MM.1S (cell line): ENCODE results near the gene C4A.

ENCODE experiments used
- DNase-seq: peaks from one replicate; pipeline ENCODE4 v3.0.0-alpha.2; 2015
- H2AFZ ChIP-seq: fragments of 300-600 bp; sonication (generic); 2 replicates; pipeline ENCODE4 v1.6.0; 2016; ENCODE audit warnings: antibody characterized with exemption, low read length
- H3F3A ChIP-seq: fragments of 300-600 bp; sonication (generic); 2 replicates; pipeline ENCODE4 v1.6.1; 2016; ENCODE audit warnings: mild to moderate bottlenecking, antibody characterized with exemption, low read length, moderate library complexity, mixed read lengths; ENCODE audit not compliant: insufficient read depth
- H3K27ac ChIP-seq: fragments of 300-600 bp; sonication (generic); 2 replicates; pipeline ENCODE4 v1.5.1; 2016; ENCODE audit warnings: mild to moderate bottlenecking, low read length
- H3K27me3 ChIP-seq: fragments of 300-600 bp; sonication (generic); replicated peaks from 2 replicates; pipeline ENCODE4 v1.6.0; 2016; ENCODE audit warnings: low read length; ENCODE audit not compliant: insufficient read depth
- H3K36me3 ChIP-seq: fragments of 300-600 bp; sonication (generic); replicated peaks from 2 replicates; pipeline ENCODE4 v1.6.1; 2016; ENCODE audit warnings: mild to moderate bottlenecking, low read length, mixed read lengths; ENCODE audit not compliant: insufficient read depth
- H3K4me1 ChIP-seq: fragments of 300-600 bp; sonication (generic); 2 replicates; pipeline ENCODE4 v1.6.1; 2016; ENCODE audit warnings: low read length, mixed read lengths
- H3K4me2 ChIP-seq: fragments of 300-600 bp; sonication (generic); 2 replicates; pipeline ENCODE4 v1.6.0; 2016; ENCODE audit warnings: low read depth, low read length
- H3K4me3 ChIP-seq: fragments of 300-600 bp; sonication (generic); 2 replicates; pipeline ENCODE4 v1.5.1; 2016; ENCODE audit warnings: low read length, mixed read lengths
- H3K79me2 ChIP-seq: fragments of 300-600 bp; sonication (generic); 2 replicates; pipeline ENCODE4 v1.6.1; 2016; ENCODE audit warnings: mixed run types, low read length, mixed read lengths
- H3K9ac ChIP-seq: fragments of 300-600 bp; sonication (generic); 2 replicates; pipeline ENCODE4 v1.6.1; 2016; ENCODE audit warnings: low read length, mixed read lengths
- H3K9me2 ChIP-seq: fragments of 300-600 bp; sonication (generic); replicated peaks from 2 replicates; pipeline ENCODE4 v1.6.1; 2016; ENCODE audit warnings: mild to moderate bottlenecking, low read length, mixed read lengths; ENCODE audit not compliant: insufficient read depth
- H3K9me3 ChIP-seq: fragments of 300-600 bp; sonication (generic); replicated peaks from 2 replicates; pipeline ENCODE4 v1.6.1; 2016; ENCODE audit warnings: mild to moderate bottlenecking, low read length, mixed read lengths; ENCODE audit not compliant: insufficient read depth
- H4K20me1 ChIP-seq: fragments of 300-600 bp; sonication (generic); 2 replicates; pipeline ENCODE4 v1.6.1; 2016; ENCODE audit warnings: mild to moderate bottlenecking, low read length, moderate library complexity, mixed read lengths; ENCODE audit not compliant: insufficient read depth
- EZH2 ChIP-seq: fragments of 300-600 bp; sonication (generic); optimal IDR thresholded peaks from 2 replicates; pipeline ENCODE3; 2017; ENCODE audit warnings: low read depth, mild to moderate bottlenecking, antibody characterized with exemption, low read length, mixed read lengths
- EZH2phosphoT487 ChIP-seq: fragments of 300-600 bp; sonication (generic); IDR thresholded peaks from 2 replicates; pipeline ENCODE4 v1.6.1; 2018; ENCODE audit warnings: antibody characterized with exemption, low read length
- TF ChIP-seq, protein P1 (sequence below): fragments of 300-600 bp; sonication (generic); IDR thresholded peaks from 2 replicates; pipeline ENCODE4 v1.5.1; 2016; ENCODE audit warnings: antibody characterized with exemption, low read length, mixed read lengths

The C4A gene

DNA sequence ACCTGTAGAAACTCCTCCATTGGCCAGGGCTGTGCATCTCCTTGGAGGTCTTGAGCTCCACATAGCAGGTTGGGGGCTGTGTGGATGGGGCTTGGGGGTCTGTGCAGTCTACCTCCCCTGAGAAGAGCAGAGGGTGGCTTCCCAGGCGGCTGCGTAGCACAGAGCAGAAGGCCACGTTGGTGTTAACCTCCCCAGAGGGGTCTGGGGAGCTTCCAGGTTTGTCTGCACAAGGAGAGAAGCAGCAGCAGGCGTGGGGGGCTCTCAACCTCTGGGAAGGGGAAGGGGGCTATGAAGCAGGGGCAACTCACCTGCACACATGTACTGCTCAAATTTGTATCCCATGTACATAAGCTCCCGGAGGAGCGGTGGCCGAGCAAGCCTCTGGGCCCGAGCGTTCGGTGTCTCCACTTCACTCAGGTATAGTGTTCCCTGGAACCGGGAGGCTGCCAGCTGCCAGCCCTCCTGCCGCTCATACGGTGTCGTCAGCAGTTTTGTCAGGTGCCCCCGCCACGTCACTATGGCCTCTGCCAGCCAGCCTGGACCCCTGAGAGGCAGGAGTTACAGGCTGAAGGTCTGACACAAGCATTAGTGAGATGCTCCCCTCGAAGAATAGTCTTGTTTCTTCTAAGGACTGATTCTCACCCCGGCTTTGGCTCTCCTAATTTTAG, 11.1 kb upstream of the C4A start:
- Histone ChIP-seq H3K4me2 (peak overlapping the region; percentile 98), H2AFZ (no peak overlapping the region), H3K4me1 (peaks cover 6% of the 10 kb centered on the region; the same call in 1 of the 2 replicates), H4K20me1 (no peaks in the 10 kb centered on the region), H3K27ac (peak overlapping the region; percentile 89; the same call in 1 of the 2 replicates), H3K36me3 (no peaks in the 10 kb centered on the region), H3K9me2 (no peaks in the 10 kb centered on the region), H3K79me2 (peaks cover 25% of the 10 kb centered on the region), H3K9me3 (no peaks in the 10 kb centered on the region), H3K27me3 (no peaks in the 10 kb centered on the region), H3K4me3 (peak overlapping the region; percentile 88), H3K9ac (peak overlapping the region; percentile 94; the same call in 1 of the 2 replicates), H3F3A (peaks cover 11% of the 10 kb centered on the region)
- no peak for DNase-seq
- no peak for TF ChIP-seq EZH2phosphoT487
- TF ChIP-seq, protein P1, sequence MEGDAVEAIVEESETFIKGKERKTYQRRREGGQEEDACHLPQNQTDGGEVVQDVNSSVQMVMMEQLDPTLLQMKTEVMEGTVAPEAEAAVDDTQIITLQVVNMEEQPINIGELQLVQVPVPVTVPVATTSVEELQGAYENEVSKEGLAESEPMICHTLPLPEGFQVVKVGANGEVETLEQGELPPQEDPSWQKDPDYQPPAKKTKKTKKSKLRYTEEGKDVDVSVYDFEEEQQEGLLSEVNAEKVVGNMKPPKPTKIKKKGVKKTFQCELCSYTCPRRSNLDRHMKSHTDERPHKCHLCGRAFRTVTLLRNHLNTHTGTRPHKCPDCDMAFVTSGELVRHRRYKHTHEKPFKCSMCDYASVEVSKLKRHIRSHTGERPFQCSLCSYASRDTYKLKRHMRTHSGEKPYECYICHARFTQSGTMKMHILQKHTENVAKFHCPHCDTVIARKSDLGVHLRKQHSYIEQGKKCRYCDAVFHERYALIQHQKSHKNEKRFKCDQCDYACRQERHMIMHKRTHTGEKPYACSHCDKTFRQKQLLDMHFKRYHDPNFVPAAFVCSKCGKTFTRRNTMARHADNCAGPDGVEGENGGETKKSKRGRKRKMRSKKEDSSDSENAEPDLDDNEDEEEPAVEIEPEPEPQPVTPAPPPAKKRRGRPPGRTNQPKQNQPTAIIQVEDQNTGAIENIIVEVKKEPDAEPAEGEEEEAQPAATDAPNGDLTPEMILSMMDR: no peak
- no peak for TF ChIP-seq EZH2

DNA sequence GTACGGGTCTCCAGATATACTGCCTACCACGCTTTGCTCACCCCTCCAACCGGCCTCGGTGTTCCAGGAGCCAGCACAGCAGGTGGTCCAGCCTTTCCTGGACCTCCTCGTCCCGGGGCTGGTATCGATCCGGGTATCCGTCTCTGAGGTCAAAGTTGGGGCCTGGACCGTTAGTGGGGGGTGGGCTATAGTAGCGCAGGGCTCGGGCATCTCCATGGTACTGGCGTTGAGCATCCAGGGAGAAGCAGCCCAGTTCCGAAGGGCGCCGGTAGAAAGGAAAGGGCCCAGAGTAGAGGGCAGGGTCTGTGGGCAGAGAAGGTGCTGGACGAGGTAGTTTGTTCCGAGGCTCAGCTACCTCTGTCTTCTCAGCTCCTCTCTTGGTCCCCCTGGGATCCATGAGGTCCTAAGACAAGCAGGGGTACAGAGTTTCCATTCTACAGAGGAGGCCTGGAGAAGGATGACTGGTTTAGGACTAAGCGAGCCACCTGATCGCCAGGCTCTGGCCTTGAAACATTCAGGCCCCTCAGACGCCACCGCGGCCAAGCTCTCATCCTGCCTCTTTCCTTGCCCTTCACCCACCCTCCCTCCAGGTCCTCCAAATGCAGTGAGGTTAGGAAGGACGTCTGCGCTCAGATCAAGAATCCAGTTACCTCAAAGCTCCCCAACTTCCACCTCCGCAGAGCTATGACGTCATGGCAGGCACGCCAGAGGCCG, 10.4 kb upstream of the C4A start:
- Histone ChIP-seq H3K4me3 (peak overlapping the region; percentile 88), H3K4me1 (peaks cover 6% of the 10 kb centered on the region; the same call in 1 of the 2 replicates), H3K4me2 (peak overlapping the region; percentile 98), H3K9ac (peak overlapping the region; percentile 94), H2AFZ (peak overlapping the region; percentile 90; the same call in 1 of the 2 replicates), H3K27me3 (no peaks in the 10 kb centered on the region), H3K79me2 (peaks cover 25% of the 10 kb centered on the region), H3K9me3 (no peaks in the 10 kb centered on the region), H4K20me1 (no peaks in the 10 kb centered on the region), H3K9me2 (no peaks in the 10 kb centered on the region), H3F3A (peaks cover 11% of the 10 kb centered on the region), H3K36me3 (no peaks in the 10 kb centered on the region), H3K27ac (peak overlapping the region; percentile 89)
- no peak for DNase-seq
- TF ChIP-seq EZH2: no peak

DNA sequence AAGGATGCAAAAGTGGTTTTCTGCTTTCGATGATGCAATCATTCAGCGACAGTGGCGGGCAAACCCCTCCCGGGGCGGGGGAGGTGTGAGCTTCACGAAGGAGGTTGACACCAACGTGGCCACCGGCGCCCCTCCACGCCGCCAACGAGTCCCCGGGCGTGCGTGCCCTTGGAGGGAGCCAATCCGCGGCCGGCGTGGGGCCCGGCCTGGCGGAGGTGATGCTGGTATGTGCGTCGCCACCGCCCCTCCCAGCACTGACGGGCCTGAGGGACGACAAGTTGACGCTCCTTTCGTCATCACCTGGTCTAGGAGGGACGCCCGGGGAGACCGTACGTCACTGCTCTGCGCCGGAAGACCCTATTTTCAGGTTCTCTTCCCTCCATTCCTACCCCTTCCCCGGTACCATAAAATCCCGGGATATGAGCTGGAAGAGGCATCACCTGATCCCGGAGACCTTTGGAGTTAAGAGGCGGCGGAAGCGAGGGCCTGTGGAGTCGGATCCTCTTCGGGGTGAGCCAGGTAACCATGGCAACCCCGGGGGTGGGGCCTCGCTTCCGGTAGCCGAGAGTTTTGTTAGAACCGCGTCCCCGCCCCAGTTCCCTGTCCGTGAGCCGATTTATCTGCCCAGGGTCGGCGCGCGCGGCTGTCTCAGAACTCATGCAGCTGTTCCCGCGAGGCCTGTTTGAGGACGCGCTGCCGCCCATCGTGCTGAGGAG, 9.7 kb upstream of the C4A start, which contains the start of gene DXO:
Gene DXO, minus strand, starts transcription at position 146 of the 716 bp plus-strand sequence. CDS start 463 bp downstream, outside the sequence.
- Histone ChIP-seq H3K4me1 (peaks cover 6% of the 10 kb centered on the region; the same call in 1 of the 2 replicates), H3K79me2 (peaks cover 25% of the 10 kb centered on the region), H3K4me3 (peak within 1 kb of the TSS; percentile 88), H3F3A (peaks cover 11% of the 10 kb centered on the region), H3K27me3 (no peaks in the 10 kb centered on the region), H3K4me2 (peak within 1 kb of the TSS; percentile 98), H4K20me1 (no peaks in the 10 kb centered on the region), H3K9ac (peak within 1 kb of the TSS; percentile 94), H3K9me3 (no peaks in the 10 kb centered on the region), H3K36me3 (no peaks in the 10 kb centered on the region), H2AFZ (peak within 1 kb of the TSS; percentile 90), H3K27ac (peak within 1 kb of the TSS; percentile 89), H3K9me2 (no peaks in the 10 kb centered on the region)
- peak; percentile 95 for DNase-seq
- TF ChIP-seq EZH2phosphoT487 (no peak), EZH2 (no peak)
- TF ChIP-seq, protein P1: no peak
